Neural cell (in vitro differentiated cells): Measurements from ENCODE around the gene PLCE1. TPM values are rescaled to one million over a fixed set of nuclear protein-coding genes. Genes with fewer than 3 reads are reported as not detected.

Experiments
- H2AFZ ChIP-seq: fragments of 200-600, 300-800 bp; sonication (generic), shearing (Covaris generic); 2 replicates; pipeline ENCODE4 v1.6.0; 2014; ENCODE audit warnings: low read depth, mild to moderate bottlenecking, antibody characterized with exemption, low read length, moderate library complexity
- H3F3A ChIP-seq: fragments of 200-600 bp; shearing (Covaris generic); 2 replicates; pipeline ENCODE4 v1.6.1; 2016; ENCODE audit warnings: mild to moderate bottlenecking, moderate library complexity, mixed read lengths, antibody characterized with exemption, low read length; ENCODE audit not compliant: insufficient read depth, poor library complexity, severe bottlenecking
- H3K27ac ChIP-seq: fragments of 200-600, 300-800 bp; sonication (generic), shearing (Covaris generic); 2 replicates; pipeline ENCODE4 v1.5.1; 2014; ENCODE audit warnings: mild to moderate bottlenecking, low read length, moderate library complexity
- H3K27me3 ChIP-seq: fragments of 300-800, 200-600 bp; sonication (generic), shearing (Covaris generic); 2 replicates; pipeline ENCODE4 v1.6.0; 2014; ENCODE audit warnings: mild to moderate bottlenecking, low read depth, low read length, moderate library complexity; ENCODE audit not compliant: insufficient read depth
- H3K36me3 ChIP-seq: fragments of 300-800, 200-600 bp; sonication (generic), shearing (Covaris generic); 2 replicates; pipeline ENCODE4 v1.5.1; 2014; ENCODE audit warnings: mild to moderate bottlenecking, antibody characterized with exemption, low read length, moderate library complexity; ENCODE audit not compliant: insufficient read depth
- H3K4me2 ChIP-seq: fragments of 300-800, 200-600 bp; sonication (generic), shearing (Covaris generic); 2 replicates; pipeline ENCODE4 v1.6.0; 2014; ENCODE audit warnings: mild to moderate bottlenecking, low read length
- H3K4me3 ChIP-seq: fragments of 300-800, 200-600 bp; sonication (generic), shearing (Covaris generic); 2 replicates; pipeline ENCODE4 v1.5.1; 2014; ENCODE audit warnings: mild to moderate bottlenecking, low read length, moderate library complexity
- H3K79me2 ChIP-seq: fragments of 200-600 bp; shearing (Covaris generic); replicated peaks from 2 replicates; pipeline ENCODE4 v1.6.0; 2014; ENCODE audit warnings: mild to moderate bottlenecking, low read length, moderate library complexity; ENCODE audit not compliant: insufficient read depth
- H3K9ac ChIP-seq: fragments of 300-800, 200-600 bp; sonication (generic), shearing (Covaris generic); 2 replicates; pipeline ENCODE4 v1.6.1; 2016; ENCODE audit warnings: mild to moderate bottlenecking, low read length, mixed read lengths
- H3K9me2 ChIP-seq: fragments of 200-600 bp; shearing (Covaris generic); 2 replicates; pipeline ENCODE4 v1.6.1; 2016; ENCODE audit warnings: mild to moderate bottlenecking, low read length, mixed read lengths; ENCODE audit not compliant: insufficient read depth
- H3K9me3 ChIP-seq: fragments of 200-600, 300-800 bp; sonication (generic), shearing (Covaris generic); 2 replicates; pipeline ENCODE4 v1.6.1; 2016; ENCODE audit warnings: mild to moderate bottlenecking, mixed run types, low read length, moderate library complexity, mixed read lengths
- H4K20me1 ChIP-seq: fragments of 200-600 bp; shearing (Covaris generic); 2 replicates; pipeline ENCODE4 v1.6.1; 2016; ENCODE audit warnings: mild to moderate bottlenecking, mixed run types; ENCODE audit not compliant: insufficient read depth
- CTCF ChIP-seq: fragments of 450-650 bp; IDR thresholded peaks from 2 replicates; pipeline ENCODE4 v1.5.1; 2014; ENCODE audit warnings: antibody characterized with exemption, mild to moderate bottlenecking, moderate library complexity; ENCODE audit not compliant: poor library complexity, severe bottlenecking
- EP300 ChIP-seq: fragments of 450-650 bp; conservative IDR thresholded peaks from 2 replicates; pipeline ENCODE4 v1.6.1; 2014; ENCODE audit warnings: antibody characterized with exemption, mild to moderate bottlenecking, moderate library complexity; ENCODE audit not compliant: poor library complexity, severe bottlenecking
- EZH2 ChIP-seq: fragments of 200-600, 300-800 bp; shearing (Covaris generic), sonication (generic); IDR thresholded peaks from 2 replicates; pipeline ENCODE4 v1.6.1; 2014; ENCODE audit warnings: antibody characterized with exemption, low read length, borderline replicate concordance, mild to moderate bottlenecking; ENCODE audit not compliant: insufficient read depth, poor library complexity, severe bottlenecking
- MXI1 ChIP-seq: fragments of 450-650 bp; conservative IDR thresholded peaks from 2 replicates; pipeline ENCODE4 v1.6.1; 2014; ENCODE audit warnings: antibody characterized with exemption, mild to moderate bottlenecking; ENCODE audit not compliant: poor library complexity, severe bottlenecking
- POLR2AphosphoS5 ChIP-seq: IDR thresholded peaks from 2 replicates; pipeline ENCODE4 v1.6.1; 2012
- RAD21 ChIP-seq: fragments of 450-650 bp; conservative IDR thresholded peaks from 2 replicates; pipeline ENCODE4 v1.6.1; 2014; ENCODE audit warnings: antibody characterized with exemption, mild to moderate bottlenecking, moderate library complexity
- REST ChIP-seq: IDR thresholded peaks from 2 replicates; pipeline ENCODE4 v1.6.1; 2012; ENCODE audit warnings: borderline replicate concordance
- SMC3 ChIP-seq: fragments of 450-650 bp; conservative IDR thresholded peaks from 2 replicates; pipeline ENCODE4 v1.6.1; 2014; ENCODE audit warnings: antibody characterized with exemption, mild to moderate bottlenecking, moderate library complexity; ENCODE audit not compliant: poor library complexity
- TAF1 ChIP-seq: IDR thresholded peaks from 2 replicates; pipeline ENCODE4 v1.6.1; 2012; ENCODE audit warnings: low read depth
- polyA plus RNA-seq: library from polyadenylated mRNA; depleted of rRNA; stranded (reverse); fragments of >200 nt; gene quantifications from 2 replicates; pipeline ENCODE4 v1.2.3, GENCODE V29; 2014

Gene PLCE1
- polyA plus RNA-seq, 1 donor from 2014 or later, result 0.22 TPM

- Histone ChIP-seq H2AFZ (no peak overlapping the region), H3K27me3 (no peaks in the 10 kb centered on the region), H3K4me2 (no peak overlapping the region), H3K36me3 (no peaks in the 10 kb centered on the region), H3K4me3 (no peak overlapping the region), H3K79me2 (no peaks in the 10 kb centered on the region), H3K27ac (no peak overlapping the region), H3K9ac (no peak overlapping the region), H3F3A (no peaks in the 10 kb centered on the region), H3K9me3 (no peaks in the 10 kb centered on the region), H3K9me2 (no peaks in the 10 kb centered on the region), H4K20me1 (no peaks in the 10 kb centered on the region)
- no peak for TF ChIP-seq POLR2AphosphoS5
Observed at GRCh38 chr10:93947055-93947454, 46.7 kb upstream of the PLCE1 start.

- no peaks in the 10 kb centered on the region for H3F3A ChIP-seq
- no peaks in the 10 kb centered on the region for H3K36me3 ChIP-seq
- H3K79me2 ChIP-seq, result no peaks in the 10 kb centered on the region
- no peak overlapping the region for H2AFZ ChIP-seq
- H3K27ac ChIP-seq, result no peak overlapping the region
- H3K9me3 ChIP-seq, result no peaks in the 10 kb centered on the region
- H3K9ac ChIP-seq, result no peak overlapping the region
- H3K27me3 ChIP-seq, result no peaks in the 10 kb centered on the region
- TF ChIP-seq REST, result no peak
- no peak for TF ChIP-seq CTCF
- no peak for TF ChIP-seq EP300
- no peak for TF ChIP-seq SMC3
- TF ChIP-seq EZH2, result no peak
- no peak for TF ChIP-seq POLR2AphosphoS5
- no peak for TF ChIP-seq RAD21
- no peak for TF ChIP-seq MXI1
- no peak for TF ChIP-seq TAF1
- H3K4me2 ChIP-seq, result no peak overlapping the region
- H4K20me1 ChIP-seq, result no peaks in the 10 kb centered on the region
- no peaks in the 10 kb centered on the region for H3K9me2 ChIP-seq
- no peak overlapping the region for H3K4me3 ChIP-seq
Observed at GRCh38 chr10:93947524-93947923, 46.2 kb upstream of the PLCE1 start.

GRCh38 chr10:93951905-93952304 is 41.8 kb upstream of the PLCE1 start:
- no peak overlapping the region for H3K4me2 ChIP-seq
- no peak for TF ChIP-seq MXI1
- TF ChIP-seq SMC3, result no peak
- no peak for TF ChIP-seq TAF1
- TF ChIP-seq EP300, result no peak
- no peak for TF ChIP-seq CTCF
- no peak for TF ChIP-seq EZH2
- TF ChIP-seq POLR2AphosphoS5, result no peak
- TF ChIP-seq REST, result no peak
- TF ChIP-seq RAD21, result no peak
- H2AFZ ChIP-seq, result no peak overlapping the region
- no peak overlapping the region for H3K4me3 ChIP-seq
- no peaks in the 10 kb centered on the region for H3F3A ChIP-seq
- no peaks in the 10 kb centered on the region for H4K20me1 ChIP-seq
- H3K27me3 ChIP-seq, result no peaks in the 10 kb centered on the region
- no peaks in the 10 kb centered on the region for H3K79me2 ChIP-seq
- no peaks in the 10 kb centered on the region for H3K9me2 ChIP-seq
- no peak overlapping the region for H3K27ac ChIP-seq
- no peak overlapping the region for H3K9ac ChIP-seq
- H3K36me3 ChIP-seq, result no peaks in the 10 kb centered on the region
- no peaks in the 10 kb centered on the region for H3K9me3 ChIP-seq
